ENCODE data around the gene RNF141. TPM values are rescaled to one million over a fixed set of nuclear protein-coding genes. Genes with fewer than 3 reads are reported as not detected.

The RNF141 gene
- total RNA-seq, 1 experiment from 2014 or later, result 23.2 TPM

DNA sequence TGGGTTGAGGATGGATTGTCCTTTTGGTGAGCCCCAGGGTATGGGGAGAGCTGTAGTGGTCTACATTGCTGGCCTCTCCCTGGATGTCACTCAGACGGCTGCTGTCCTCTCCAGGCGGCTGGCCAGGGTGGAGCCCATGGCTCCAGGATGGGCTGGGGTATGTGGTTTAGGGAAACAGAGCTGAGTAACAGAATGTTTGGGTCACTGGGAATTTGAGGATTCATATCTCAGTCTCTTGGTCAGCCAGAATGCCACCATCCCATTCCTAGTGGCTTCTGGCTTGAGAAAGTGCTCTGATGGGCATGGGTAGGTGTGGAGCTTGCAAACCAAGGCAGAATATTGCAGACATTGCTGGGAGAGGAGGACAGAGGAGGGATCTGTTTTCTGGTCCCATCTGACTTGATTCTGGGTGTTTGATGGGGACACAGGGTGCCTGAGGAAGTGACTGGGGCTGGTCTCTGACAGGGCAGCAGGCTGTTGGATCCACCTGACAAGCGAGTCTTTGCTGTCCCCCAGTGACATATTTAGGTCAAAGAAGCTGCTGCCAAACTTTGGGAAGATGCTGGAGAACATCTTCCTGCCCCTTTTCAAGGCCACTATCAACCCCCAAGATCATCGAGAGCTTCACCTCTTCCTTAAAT lies 44.6 kb downstream of the RNF141 start:
- H3K4me3 Mint-ChIP-seq, result no peak overlapping the region
- no peak for TF ChIP-seq ZNF121 (CRISPR knock-in tag; IDR thresholded peaks at IDR 0.05)
- no peak for TF ChIP-seq NFE2L1 (CRISPR knock-in tag; IDR thresholded peaks at IDR 0.05)
- TF ChIP-seq, protein P1, sequence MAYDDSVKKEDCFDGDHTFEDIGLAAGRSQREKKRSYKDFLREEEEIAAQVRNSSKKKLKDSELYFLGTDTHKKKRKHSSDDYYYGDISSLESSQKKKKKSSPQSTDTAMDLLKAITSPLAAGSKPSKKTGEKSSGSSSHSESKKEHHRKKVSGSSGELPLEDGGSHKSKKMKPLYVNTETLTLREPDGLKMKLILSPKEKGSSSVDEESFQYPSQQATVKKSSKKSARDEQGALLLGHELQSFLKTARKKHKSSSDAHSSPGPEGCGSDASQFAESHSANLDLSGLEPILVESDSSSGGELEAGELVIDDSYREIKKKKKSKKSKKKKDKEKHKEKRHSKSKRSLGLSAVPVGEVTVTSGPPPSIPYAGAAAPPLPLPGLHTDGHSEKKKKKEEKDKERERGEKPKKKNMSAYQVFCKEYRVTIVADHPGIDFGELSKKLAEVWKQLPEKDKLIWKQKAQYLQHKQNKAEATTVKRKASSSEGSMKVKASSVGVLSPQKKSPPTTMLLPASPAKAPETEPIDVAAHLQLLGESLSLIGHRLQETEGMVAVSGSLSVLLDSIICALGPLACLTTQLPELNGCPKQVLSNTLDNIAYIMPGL (CRISPR knock-in tag; IDR thresholded peaks at IDR 0.05), result no peak
- TF ChIP-seq, protein P2, sequence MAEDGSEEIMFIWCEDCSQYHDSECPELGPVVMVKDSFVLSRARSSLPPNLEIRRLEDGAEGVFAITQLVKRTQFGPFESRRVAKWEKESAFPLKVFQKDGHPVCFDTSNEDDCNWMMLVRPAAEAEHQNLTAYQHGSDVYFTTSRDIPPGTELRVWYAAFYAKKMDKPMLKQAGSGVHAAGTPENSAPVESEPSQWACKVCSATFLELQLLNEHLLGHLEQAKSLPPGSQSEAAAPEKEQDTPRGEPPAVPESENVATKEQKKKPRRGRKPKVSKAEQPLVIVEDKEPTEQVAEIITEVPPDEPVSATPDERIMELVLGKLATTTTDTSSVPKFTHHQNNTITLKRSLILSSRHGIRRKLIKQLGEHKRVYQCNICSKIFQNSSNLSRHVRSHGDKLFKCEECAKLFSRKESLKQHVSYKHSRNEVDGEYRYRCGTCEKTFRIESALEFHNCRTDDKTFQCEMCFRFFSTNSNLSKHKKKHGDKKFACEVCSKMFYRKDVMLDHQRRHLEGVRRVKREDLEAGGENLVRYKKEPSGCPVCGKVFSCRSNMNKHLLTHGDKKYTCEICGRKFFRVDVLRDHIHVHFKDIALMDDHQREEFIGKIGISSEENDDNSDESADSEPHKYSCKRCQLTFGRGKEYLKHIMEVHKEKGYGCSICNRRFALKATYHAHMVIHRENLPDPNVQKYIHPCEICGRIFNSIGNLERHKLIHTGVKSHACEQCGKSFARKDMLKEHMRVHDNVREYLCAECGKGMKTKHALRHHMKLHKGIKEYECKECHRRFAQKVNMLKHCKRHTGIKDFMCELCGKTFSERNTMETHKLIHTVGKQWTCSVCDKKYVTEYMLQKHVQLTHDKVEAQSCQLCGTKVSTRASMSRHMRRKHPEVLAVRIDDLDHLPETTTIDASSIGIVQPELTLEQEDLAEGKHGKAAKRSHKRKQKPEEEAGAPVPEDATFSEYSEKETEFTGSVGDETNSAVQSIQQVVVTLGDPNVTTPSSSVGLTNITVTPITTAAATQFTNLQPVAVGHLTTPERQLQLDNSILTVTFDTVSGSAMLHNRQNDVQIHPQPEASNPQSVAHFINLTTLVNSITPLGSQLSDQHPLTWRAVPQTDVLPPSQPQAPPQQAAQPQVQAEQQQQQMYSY (CRISPR knock-in tag; IDR thresholded peaks at IDR 0.05), result no peak
- TF ChIP-seq, protein P3, sequence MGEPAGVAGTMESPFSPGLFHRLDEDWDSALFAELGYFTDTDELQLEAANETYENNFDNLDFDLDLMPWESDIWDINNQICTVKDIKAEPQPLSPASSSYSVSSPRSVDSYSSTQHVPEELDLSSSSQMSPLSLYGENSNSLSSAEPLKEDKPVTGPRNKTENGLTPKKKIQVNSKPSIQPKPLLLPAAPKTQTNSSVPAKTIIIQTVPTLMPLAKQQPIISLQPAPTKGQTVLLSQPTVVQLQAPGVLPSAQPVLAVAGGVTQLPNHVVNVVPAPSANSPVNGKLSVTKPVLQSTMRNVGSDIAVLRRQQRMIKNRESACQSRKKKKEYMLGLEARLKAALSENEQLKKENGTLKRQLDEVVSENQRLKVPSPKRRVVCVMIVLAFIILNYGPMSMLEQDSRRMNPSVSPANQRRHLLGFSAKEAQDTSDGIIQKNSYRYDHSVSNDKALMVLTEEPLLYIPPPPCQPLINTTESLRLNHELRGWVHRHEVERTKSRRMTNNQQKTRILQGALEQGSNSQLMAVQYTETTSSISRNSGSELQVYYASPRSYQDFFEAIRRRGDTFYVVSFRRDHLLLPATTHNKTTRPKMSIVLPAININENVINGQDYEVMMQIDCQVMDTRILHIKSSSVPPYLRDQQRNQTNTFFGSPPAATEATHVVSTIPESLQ (CRISPR knock-in tag; IDR thresholded peaks at IDR 0.05), result no peak
- TF ChIP-seq, protein P4, sequence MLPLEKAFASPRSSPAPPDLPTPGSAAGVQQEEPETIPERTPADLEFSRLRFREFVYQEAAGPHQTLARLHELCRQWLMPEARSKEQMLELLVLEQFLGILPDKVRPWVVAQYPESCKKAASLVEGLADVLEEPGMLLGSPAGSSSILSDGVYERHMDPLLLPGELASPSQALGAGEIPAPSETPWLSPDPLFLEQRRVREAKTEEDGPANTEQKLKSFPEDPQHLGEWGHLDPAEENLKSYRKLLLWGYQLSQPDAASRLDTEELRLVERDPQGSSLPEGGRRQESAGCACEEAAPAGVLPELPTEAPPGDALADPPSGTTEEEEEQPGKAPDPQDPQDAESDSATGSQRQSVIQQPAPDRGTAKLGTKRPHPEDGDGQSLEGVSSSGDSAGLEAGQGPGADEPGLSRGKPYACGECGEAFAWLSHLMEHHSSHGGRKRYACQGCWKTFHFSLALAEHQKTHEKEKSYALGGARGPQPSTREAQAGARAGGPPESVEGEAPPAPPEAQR (CRISPR knock-in tag; IDR thresholded peaks at IDR 0.05), result no peak
- TF ChIP-seq ETV6 (CRISPR knock-in tag; IDR thresholded peaks at IDR 0.05), result no peak
- TF ChIP-seq, protein P5, sequence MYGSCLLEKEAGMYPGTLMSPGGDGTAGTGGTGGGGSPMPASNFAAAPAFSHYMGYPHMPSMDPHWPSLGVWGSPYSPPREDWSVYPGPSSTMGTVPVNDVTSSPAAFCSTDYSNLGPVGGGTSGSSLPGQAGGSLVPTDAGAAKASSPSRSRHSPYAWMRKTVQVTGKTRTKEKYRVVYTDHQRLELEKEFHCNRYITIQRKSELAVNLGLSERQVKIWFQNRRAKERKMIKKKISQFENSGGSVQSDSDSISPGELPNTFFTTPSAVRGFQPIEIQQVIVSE (CRISPR knock-in tag; IDR thresholded peaks at IDR 0.05; ENCODE audit: borderline replicate concordance), result no peak
- TF ChIP-seq, protein P6, sequence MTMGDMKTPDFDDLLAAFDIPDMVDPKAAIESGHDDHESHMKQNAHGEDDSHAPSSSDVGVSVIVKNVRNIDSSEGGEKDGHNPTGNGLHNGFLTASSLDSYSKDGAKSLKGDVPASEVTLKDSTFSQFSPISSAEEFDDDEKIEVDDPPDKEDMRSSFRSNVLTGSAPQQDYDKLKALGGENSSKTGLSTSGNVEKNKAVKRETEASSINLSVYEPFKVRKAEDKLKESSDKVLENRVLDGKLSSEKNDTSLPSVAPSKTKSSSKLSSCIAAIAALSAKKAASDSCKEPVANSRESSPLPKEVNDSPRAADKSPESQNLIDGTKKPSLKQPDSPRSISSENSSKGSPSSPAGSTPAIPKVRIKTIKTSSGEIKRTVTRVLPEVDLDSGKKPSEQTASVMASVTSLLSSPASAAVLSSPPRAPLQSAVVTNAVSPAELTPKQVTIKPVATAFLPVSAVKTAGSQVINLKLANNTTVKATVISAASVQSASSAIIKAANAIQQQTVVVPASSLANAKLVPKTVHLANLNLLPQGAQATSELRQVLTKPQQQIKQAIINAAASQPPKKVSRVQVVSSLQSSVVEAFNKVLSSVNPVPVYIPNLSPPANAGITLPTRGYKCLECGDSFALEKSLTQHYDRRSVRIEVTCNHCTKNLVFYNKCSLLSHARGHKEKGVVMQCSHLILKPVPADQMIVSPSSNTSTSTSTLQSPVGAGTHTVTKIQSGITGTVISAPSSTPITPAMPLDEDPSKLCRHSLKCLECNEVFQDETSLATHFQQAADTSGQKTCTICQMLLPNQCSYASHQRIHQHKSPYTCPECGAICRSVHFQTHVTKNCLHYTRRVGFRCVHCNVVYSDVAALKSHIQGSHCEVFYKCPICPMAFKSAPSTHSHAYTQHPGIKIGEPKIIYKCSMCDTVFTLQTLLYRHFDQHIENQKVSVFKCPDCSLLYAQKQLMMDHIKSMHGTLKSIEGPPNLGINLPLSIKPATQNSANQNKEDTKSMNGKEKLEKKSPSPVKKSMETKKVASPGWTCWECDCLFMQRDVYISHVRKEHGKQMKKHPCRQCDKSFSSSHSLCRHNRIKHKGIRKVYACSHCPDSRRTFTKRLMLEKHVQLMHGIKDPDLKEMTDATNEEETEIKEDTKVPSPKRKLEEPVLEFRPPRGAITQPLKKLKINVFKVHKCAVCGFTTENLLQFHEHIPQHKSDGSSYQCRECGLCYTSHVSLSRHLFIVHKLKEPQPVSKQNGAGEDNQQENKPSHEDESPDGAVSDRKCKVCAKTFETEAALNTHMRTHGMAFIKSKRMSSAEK (CRISPR knock-in tag; IDR thresholded peaks at IDR 0.05; ENCODE audit: borderline replicate concordance), result no peak
- no peak for TF ChIP-seq FOXP1 (CRISPR knock-in tag; IDR thresholded peaks at IDR 0.05; ENCODE audit: borderline replicate concordance)
- TF ChIP-seq, protein P7, sequence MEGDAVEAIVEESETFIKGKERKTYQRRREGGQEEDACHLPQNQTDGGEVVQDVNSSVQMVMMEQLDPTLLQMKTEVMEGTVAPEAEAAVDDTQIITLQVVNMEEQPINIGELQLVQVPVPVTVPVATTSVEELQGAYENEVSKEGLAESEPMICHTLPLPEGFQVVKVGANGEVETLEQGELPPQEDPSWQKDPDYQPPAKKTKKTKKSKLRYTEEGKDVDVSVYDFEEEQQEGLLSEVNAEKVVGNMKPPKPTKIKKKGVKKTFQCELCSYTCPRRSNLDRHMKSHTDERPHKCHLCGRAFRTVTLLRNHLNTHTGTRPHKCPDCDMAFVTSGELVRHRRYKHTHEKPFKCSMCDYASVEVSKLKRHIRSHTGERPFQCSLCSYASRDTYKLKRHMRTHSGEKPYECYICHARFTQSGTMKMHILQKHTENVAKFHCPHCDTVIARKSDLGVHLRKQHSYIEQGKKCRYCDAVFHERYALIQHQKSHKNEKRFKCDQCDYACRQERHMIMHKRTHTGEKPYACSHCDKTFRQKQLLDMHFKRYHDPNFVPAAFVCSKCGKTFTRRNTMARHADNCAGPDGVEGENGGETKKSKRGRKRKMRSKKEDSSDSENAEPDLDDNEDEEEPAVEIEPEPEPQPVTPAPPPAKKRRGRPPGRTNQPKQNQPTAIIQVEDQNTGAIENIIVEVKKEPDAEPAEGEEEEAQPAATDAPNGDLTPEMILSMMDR (IDR thresholded peaks at IDR 0.05), result no peak
- no peak for TF ChIP-seq JAZF1 (CRISPR knock-in tag; IDR thresholded peaks at IDR 0.05)
- no peak for TF ChIP-seq ZNF671 (CRISPR knock-in tag; IDR thresholded peaks at IDR 0.05)
- ATAC-seq, result no peak
- H3K9me3 Mint-ChIP-seq, result peaks cover 7% of the 10 kb centered on the region
- no peak overlapping the region; the same call in 1 of the 2 replicates for H3K27ac Mint-ChIP-seq
- DNase-seq (ENCODE audit: low spot score), result no peak
- ChIA-PET POLR2A (interaction anchor here (0.7 kb wide), 1 partner anchor 44 kb away, joined by 3 read pairs; no protein-coding TSS in a partner anchor), CTCF (no interaction called here)
- H3K36me3 Mint-ChIP-seq, result peaks cover 19% of the 10 kb centered on the region
- H3K4me1 Mint-ChIP-seq, result peaks cover 11% of the 10 kb centered on the region
- no peaks in the 10 kb centered on the region for H3K27me3 Mint-ChIP-seq (ENCODE audit: low read depth)

Measured in WTC11 (cell line).